H1 (cell line): ENCODE measurements around the gene LRRC2. TPM values are rescaled to one million over a fixed set of nuclear protein-coding genes. Genes with fewer than 3 reads are reported as not detected.

Experiments
- CTCF ChIA-PET: fragments of 300-600 bp; sonication (Branson Sonifier 250); formaldehyde crosslinking; loops from one replicate; lab custom pipeline; 2021; ENCODE audit not compliant: partially characterized antibody; lab: Charles Lee
- POLR2A ChIA-PET: fragments of 300-600 bp; sonication (Branson Sonifier 250); formaldehyde crosslinking; loops from one replicate; lab custom pipeline; 2021; ENCODE audit warnings: inconsistent platforms; ENCODE audit not compliant: partially characterized antibody; lab: Charles Lee
- DNase-seq, 2 experiments: peaks; one replicate each; pipeline versions ENCODE4 v3.0.0 to v3.0.0-alpha.2; 2010 to 2022; ENCODE audit warnings: low spot score in 2 of 2, low read depth in 1 of 2, mixed read lengths in 1 of 2
- FAIRE-seq: peaks from 2 replicates; lab custom pipeline; 2011; peaks lifted over from hg19 to GRCh38; lab: Jason Lieb, UNC
- H2AFZ ChIP-seq: 2 replicates; pipeline ENCODE4 v1.8.1; 2012; ENCODE audit warnings: low read length, inconsistent platforms
- H2AK5ac ChIP-seq: 2 replicates; pipeline ENCODE4 v1.6.1; 2013; ENCODE audit warnings: low read depth, low read length
- H2BK120ac ChIP-seq: replicated peaks from 2 replicates; pipeline ENCODE3; 2013; ENCODE audit warnings: low read depth, low read length, inconsistent platforms
- H2BK12ac ChIP-seq: 2 replicates; pipeline ENCODE4 v1.6.1; 2013; ENCODE audit warnings: low read depth, low read length
- H2BK15ac ChIP-seq: 2 replicates; pipeline ENCODE4 v1.6.1; 2013; ENCODE audit warnings: low read length
- H2BK20ac ChIP-seq: 2 replicates; pipeline ENCODE4 v1.6.1; 2013; ENCODE audit warnings: low read length
- H2BK5ac ChIP-seq: 2 replicates; pipeline ENCODE4 v1.6.1; 2013; ENCODE audit warnings: low read depth, low read length
- H3K14ac ChIP-seq: 2 replicates; pipeline ENCODE4 v1.6.1; 2013; ENCODE audit warnings: inconsistent platforms; ENCODE audit not compliant: insufficient read length
- H3K18ac ChIP-seq: 2 replicates; pipeline ENCODE4 v1.6.1; 2013; ENCODE audit warnings: low read length; ENCODE audit errors: extremely low read depth
- H3K23ac ChIP-seq: 2 replicates; pipeline ENCODE4 v1.6.1; 2013; ENCODE audit warnings: inconsistent platforms; ENCODE audit not compliant: insufficient read length
- H3K23me2 ChIP-seq: 2 replicates; pipeline ENCODE4 v1.6.1; 2013; ENCODE audit warnings: low read depth, low read length
- H3K27ac ChIP-seq: 2 replicates; pipeline ENCODE4 v1.6.1; 2011; ENCODE audit warnings: low read depth, low read length, inconsistent platforms
- H3K27me3 ChIP-seq, 4 experiments: replicated peaks in 1 of 4; 1 replicate in 1 of 4; 2 replicates in 3 of 4; pipeline versions ENCODE4 v1.6.1 to v1.8.1; 2011 to 2013; ENCODE audit warnings: low read length in 3 of 4, mild to moderate bottlenecking in 3 of 4, inconsistent platforms in 2 of 4, mixed read lengths in 2 of 4, moderate library complexity in 1 of 4; ENCODE audit not compliant: control insufficient read depth in 3 of 4, insufficient read depth in 3 of 4; ENCODE audit errors: extremely low read depth in 1 of 4
- H3K36me3 ChIP-seq, 4 experiments: 2 replicates each; pipeline versions ENCODE4 v1.6.1 to v1.8.1; 2011 to 2013; ENCODE audit warnings: mild to moderate bottlenecking in 4 of 4, low read length in 3 of 4, moderate library complexity in 2 of 4, control low read depth in 1 of 4, inconsistent platforms in 1 of 4; ENCODE audit not compliant: insufficient read depth in 4 of 4, control insufficient read depth in 2 of 4
- H3K4ac ChIP-seq: replicated peaks from 2 replicates; pipeline ENCODE3; 2013; ENCODE audit warnings: low read length, low read depth, mixed read lengths, inconsistent platforms; ENCODE audit not compliant: insufficient read length
- H3K4me1 ChIP-seq, 4 experiments: replicated peaks in 1 of 4; 1 replicate in 1 of 4; 2 replicates in 3 of 4; pipeline versions ENCODE4 v1.6.1 to v1.8.1; 2011 to 2013; ENCODE audit warnings: low read length in 3 of 4, inconsistent platforms in 2 of 4, mixed read lengths in 1 of 4; ENCODE audit not compliant: insufficient read depth in 4 of 4, control insufficient read depth in 3 of 4
- H3K4me2 ChIP-seq, 2 experiments: 2 replicates each; pipeline versions ENCODE4 v1.6.1 to v1.8.1; 2011 to 2013; ENCODE audit warnings: low read depth in 2 of 2, low read length in 2 of 2, control low read depth in 1 of 2, inconsistent platforms in 1 of 2, mild to moderate bottlenecking in 1 of 2; ENCODE audit not compliant: insufficient read depth in 1 of 2
- H3K4me3 ChIP-seq, 4 experiments: fragments of 200-600, 300-600 bp in 1 of 4; sonication (generic), shearing (Covaris generic), sonication (Bioruptor Twin) in 1 of 4; 2 replicates each; pipeline versions ENCODE4 v1.5.1 to v1.8.1; 2011 to 2016; ENCODE audit warnings: low read length in 4 of 4, low read depth in 3 of 4, control low read depth in 2 of 4, inconsistent platforms in 2 of 4, mild to moderate bottlenecking in 2 of 4, mixed read lengths in 1 of 4, moderate library complexity in 1 of 4; ENCODE audit not compliant: insufficient read depth in 2 of 4; ENCODE audit errors: extremely low read depth in 1 of 4
- H3K56ac ChIP-seq: replicated peaks from 2 replicates; pipeline ENCODE3; 2013; ENCODE audit warnings: low read depth, mild to moderate bottlenecking, mixed read lengths, low read length, inconsistent platforms; ENCODE audit not compliant: insufficient read length
- H3K79me1 ChIP-seq: 2 replicates; pipeline ENCODE4 v1.6.1; 2013; ENCODE audit warnings: low read depth, low read length, control low read depth
- H3K79me2 ChIP-seq, 2 experiments: 2 replicates each; pipeline versions ENCODE4 v1.6.1 to v1.8.1; 2012 to 2013; ENCODE audit warnings: low read length in 2 of 2, mild to moderate bottlenecking in 2 of 2, inconsistent platforms in 1 of 2; ENCODE audit not compliant: insufficient read depth in 2 of 2, control insufficient read depth in 1 of 2
- H3K9ac ChIP-seq, 4 experiments: replicated peaks in 1 of 4; 1 replicate in 1 of 4; 2 replicates in 3 of 4; pipeline versions ENCODE4 v1.6.1 to v1.8.1; 2011 to 2013; ENCODE audit warnings: low read depth in 3 of 4, low read length in 3 of 4, control low read depth in 2 of 4, mild to moderate bottlenecking in 2 of 4, moderate library complexity in 2 of 4, inconsistent platforms in 1 of 4; ENCODE audit errors: extremely low read depth in 1 of 4
- H3K9me3 ChIP-seq, 2 experiments: 2 replicates each; pipeline versions ENCODE4 v1.6.1 to v1.8.1; 2012 to 2013; ENCODE audit warnings: mild to moderate bottlenecking in 2 of 2, moderate library complexity in 2 of 2, control low read depth in 1 of 2, inconsistent platforms in 1 of 2, low read depth in 1 of 2, low read length in 1 of 2, mixed read lengths in 1 of 2; ENCODE audit not compliant: insufficient read depth in 2 of 2
- H4K20me1 ChIP-seq, 2 experiments: replicated peaks in 1 of 2; 2 replicates each; pipeline versions ENCODE3 to v1.8.1; 2011 to 2013; ENCODE audit warnings: inconsistent platforms in 2 of 2, low read length in 2 of 2, mild to moderate bottlenecking in 1 of 2; ENCODE audit not compliant: insufficient read depth in 2 of 2, control insufficient read depth in 1 of 2
- H4K5ac ChIP-seq: 2 replicates; pipeline ENCODE4 v1.6.1; 2013; ENCODE audit warnings: low read length, low read depth, mixed read lengths, inconsistent platforms; ENCODE audit not compliant: insufficient read length
- H4K8ac ChIP-seq: 2 replicates; pipeline ENCODE4 v1.8.0; 2013; ENCODE audit warnings: mild to moderate bottlenecking, moderate library complexity, low read length, inconsistent platforms; ENCODE audit not compliant: insufficient read depth; ENCODE audit errors: extremely low read depth
- H4K91ac ChIP-seq: replicated peaks from 2 replicates; pipeline ENCODE3; 2013; ENCODE audit warnings: low read length, mixed read lengths, inconsistent platforms; ENCODE audit not compliant: insufficient read length
- ASH2L ChIP-seq: fragments of 200-600, 300-600 bp; sonication (generic); IDR thresholded peaks from one replicate; pipeline ENCODE4 v1.7.1; 2017; ENCODE audit warnings: low read length
- ATF3 ChIP-seq: IDR thresholded peaks from 2 replicates; pipeline ENCODE4 v1.6.1; 2011; ENCODE audit warnings: low read depth, mild to moderate bottlenecking, low read length; ENCODE audit not compliant: insufficient read depth
- BACH1 ChIP-seq: IDR thresholded peaks from 2 replicates; pipeline ENCODE4 v1.6.1; 2012; ENCODE audit warnings: low read length, improper control_type of control experiment
- CBX8 ChIP-seq: fragments of 300-800, 300-1000 bp; sonication (generic); IDR thresholded peaks from 2 replicates; pipeline ENCODE4 v1.7.1; 2016; ENCODE audit warnings: low read depth, low read length, borderline replicate concordance
- HDAC6 ChIP-seq: IDR thresholded peaks from one replicate; pipeline ENCODE4 v1.7.1; 2012; ENCODE audit warnings: low read depth, mild to moderate bottlenecking, inconsistent platforms, low read length, moderate library complexity
- NANOG ChIP-seq: IDR thresholded peaks from 2 replicates; pipeline ENCODE4 v1.6.1; 2011; ENCODE audit warnings: low read length, low read depth, mild to moderate bottlenecking, inconsistent platforms; ENCODE audit not compliant: insufficient read depth, poor library complexity, severe bottlenecking
- POLR2A ChIP-seq, 2 experiments: IDR thresholded peaks; 1 replicate in 1 of 2; 2 replicates in 1 of 2; pipeline ENCODE4 v1.6.1; 2011; ENCODE audit warnings: low read depth in 2 of 2, low read length in 2 of 2, mild to moderate bottlenecking in 2 of 2; ENCODE audit errors: control extremely low read depth in 1 of 2
- SP4 ChIP-seq: IDR thresholded peaks from 2 replicates; pipeline ENCODE4 v1.6.1; 2012; ENCODE audit warnings: low read length, inconsistent platforms
- WGBS, 2 experiments: shearing (Covaris generic) in 1 of 2; methylation state at CpG; one replicate each; pipeline versions ENCODE4 v1.1.6 to v1.1.7; 2013 to 2015; ENCODE audit warnings: low lambda C conversion rate in 2 of 2, mixed read lengths in 2 of 2, inconsistent platforms in 1 of 2, low coverage in 1 of 2, missing lambda C conversion rate in 1 of 2; ENCODE audit not compliant: insufficient replicate concordance in 2 of 2, insufficient coverage in 1 of 2, insufficient read length in 1 of 2; ENCODE audit errors: extremely low coverage in 1 of 2, missing lambda C conversion rate in 1 of 2; 5-methylcytosine and 5-hydroxymethylcytosine counted together
- polyA plus RNA-seq, 7 experiments: library from polyadenylated mRNA; depleted of rRNA in 3 of 7; stranded (reverse) in 5 of 7; unstranded in 2 of 7; fragments of >200 nt in 5 of 7; fragments of 200-250 nt in 2 of 7; gene quantifications; 1 replicate in 5 of 7; 2 replicates in 1 of 7; 4 replicates in 1 of 7; pipeline versions ENCODE4 v1.2.1 to v1.2.3, GENCODE V29; 2011 to 2013; ENCODE audit warnings: missing spikeins in 2 of 7, mixed read lengths in 2 of 7
- total RNA-seq: library from RNA; stranded (reverse); fragmentation: NEBNext Ultra II Directional; extraction: Animal tissue kit (Norgen Biotek cat#: 25700); gene quantifications from 2 replicates; pipeline ENCODE4 v1.2.1, GENCODE V29; 2021
- TF ChIP-seq, protein P1 (sequence below): IDR thresholded peaks from 2 replicates; pipeline ENCODE4 v1.6.1; 2012; ENCODE audit warnings: low read length, inconsistent platforms

LRRC2 gene
- total and polyA plus RNA-seq, 2 of the 8 experiments (the other 6 are each of a cell fraction or from before 2014, with no cell fraction given), result 1.4 to 6.4 TPM

DNA sequence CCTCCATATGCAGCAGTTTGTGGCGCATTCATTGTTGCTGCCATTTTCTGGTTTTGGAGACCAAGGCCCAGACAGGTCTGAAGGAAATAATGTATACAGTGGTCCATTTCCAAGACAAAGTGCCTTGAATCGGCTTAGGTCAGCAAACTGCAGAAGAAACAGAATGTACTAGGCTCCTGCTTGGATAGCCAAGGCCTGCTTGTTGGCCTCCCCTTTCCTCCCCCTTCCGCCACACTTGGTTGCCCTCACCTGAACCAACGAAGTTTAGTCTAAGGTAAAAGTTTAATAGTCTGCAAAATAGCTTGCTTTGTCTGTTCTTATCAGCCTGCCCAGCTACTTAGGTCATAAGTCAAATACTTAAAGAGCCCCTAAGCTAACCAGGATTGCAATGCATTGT is 80.3 kb downstream of the LRRC2 start:
- no peaks in the 10 kb centered on the region for H3K9me3 ChIP-seq
- H4K20me1 ChIP-seq, result no peaks in the 10 kb centered on the region
- no peak overlapping the region for H3K4me3 ChIP-seq
- H4K91ac ChIP-seq, result no peak overlapping the region
- TF ChIP-seq HDAC6, result no peak
- no peak for TF ChIP-seq CBX8
- no peak for TF ChIP-seq POLR2A (IDR thresholded peaks at IDR 0.05; ENCODE audit: control extremely low read depth in 1 of 2, low read depth in 2 of 2, low read length in 2 of 2)
- no peak for TF ChIP-seq ATF3
- no peak for TF ChIP-seq ASH2L
- TF ChIP-seq NANOG, result no peak
- no peak for TF ChIP-seq SP4
- TF ChIP-seq, protein P1, sequence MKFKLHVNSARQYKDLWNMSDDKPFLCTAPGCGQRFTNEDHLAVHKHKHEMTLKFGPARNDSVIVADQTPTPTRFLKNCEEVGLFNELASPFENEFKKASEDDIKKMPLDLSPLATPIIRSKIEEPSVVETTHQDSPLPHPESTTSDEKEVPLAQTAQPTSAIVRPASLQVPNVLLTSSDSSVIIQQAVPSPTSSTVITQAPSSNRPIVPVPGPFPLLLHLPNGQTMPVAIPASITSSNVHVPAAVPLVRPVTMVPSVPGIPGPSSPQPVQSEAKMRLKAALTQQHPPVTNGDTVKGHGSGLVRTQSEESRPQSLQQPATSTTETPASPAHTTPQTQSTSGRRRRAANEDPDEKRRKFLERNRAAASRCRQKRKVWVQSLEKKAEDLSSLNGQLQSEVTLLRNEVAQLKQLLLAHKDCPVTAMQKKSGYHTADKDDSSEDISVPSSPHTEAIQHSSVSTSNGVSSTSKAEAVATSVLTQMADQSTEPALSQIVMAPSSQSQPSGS, result no peak
- TF ChIP-seq BACH1, result no peak
- TF ChIP-seq, all 59 proteins: peak for 0
- Histone ChIP-seq H3K36me3 (no peaks in the 10 kb centered on the region), H4K8ac (no peak overlapping the region), H2BK12ac (no peak overlapping the region), H2BK15ac (no peak overlapping the region), H2AK5ac (no peak overlapping the region), H3K4me2 (no peak overlapping the region), H3K79me2 (no peaks in the 10 kb centered on the region), H3K4me1 (peaks cover 4 to 8% (median 6%) of the 10 kb centered on the region in 4 experiments; a peak in 6 of 7 replicates), H4K5ac (no peak overlapping the region), H3K23me2 (no peaks in the 10 kb centered on the region), H3K79me1 (no peaks in the 10 kb centered on the region), H3K27ac (no peak overlapping the region), H2AFZ (no peak overlapping the region), H3K14ac (no peak overlapping the region), H3K27me3 (no peaks in the 10 kb centered on the region; a peak in 2 of 7 replicates), H3K56ac (no peak overlapping the region), H3K4ac (no peak overlapping the region), H2BK120ac (no peak overlapping the region), H3K23ac (no peak overlapping the region), H3K9ac (no peak overlapping the region), H2BK5ac (no peak overlapping the region), H3K18ac (no peak overlapping the region), H2BK20ac (no peak overlapping the region)
- DNase-seq (no peak), FAIRE-seq (no peak)
- ChIA-PET CTCF (interaction anchor here (0.9 to 5.7 kb wide), 12 partner anchors 11 to 229 kb away, joined by 3 to 82 read pairs (median 5); no protein-coding TSS in a partner anchor), POLR2A (interaction anchor here (1.0 to 1.7 kb wide), 3 partner anchors 64 to 97 kb away, joined by 5 to 6 read pairs (median 5); no protein-coding TSS in a partner anchor)
- WGBS, 2 experiments, result 80% methylated on average over 4 of the region's 4 CpGs; no CpG with 5 or more reads in 1 of the 2 experiments
